GM18507 (cell line): Measurements from ENCODE around the gene LBX2.
A peak's percentile ranks its signal among the peaks of the same experiment; 100 is the strongest.
"Not testable (repeated sequence)": the region's sequence is repeated elsewhere in the genome, so short reads cannot be mapped to it uniquely, and the experiment has no call there.

ENCODE experiments used
- DNase-seq: peaks from one replicate; pipeline ENCODE4 v3.0.0; 2011; ENCODE audit warnings: low read depth; ENCODE audit not compliant: insufficient read length; ENCODE audit errors: extremely low spot score
- FAIRE-seq: peaks from 2 replicates; lab custom pipeline; 2011; peaks lifted over from hg19 to GRCh38; lab: Jason Lieb, UNC

Gene LBX2

DNA sequence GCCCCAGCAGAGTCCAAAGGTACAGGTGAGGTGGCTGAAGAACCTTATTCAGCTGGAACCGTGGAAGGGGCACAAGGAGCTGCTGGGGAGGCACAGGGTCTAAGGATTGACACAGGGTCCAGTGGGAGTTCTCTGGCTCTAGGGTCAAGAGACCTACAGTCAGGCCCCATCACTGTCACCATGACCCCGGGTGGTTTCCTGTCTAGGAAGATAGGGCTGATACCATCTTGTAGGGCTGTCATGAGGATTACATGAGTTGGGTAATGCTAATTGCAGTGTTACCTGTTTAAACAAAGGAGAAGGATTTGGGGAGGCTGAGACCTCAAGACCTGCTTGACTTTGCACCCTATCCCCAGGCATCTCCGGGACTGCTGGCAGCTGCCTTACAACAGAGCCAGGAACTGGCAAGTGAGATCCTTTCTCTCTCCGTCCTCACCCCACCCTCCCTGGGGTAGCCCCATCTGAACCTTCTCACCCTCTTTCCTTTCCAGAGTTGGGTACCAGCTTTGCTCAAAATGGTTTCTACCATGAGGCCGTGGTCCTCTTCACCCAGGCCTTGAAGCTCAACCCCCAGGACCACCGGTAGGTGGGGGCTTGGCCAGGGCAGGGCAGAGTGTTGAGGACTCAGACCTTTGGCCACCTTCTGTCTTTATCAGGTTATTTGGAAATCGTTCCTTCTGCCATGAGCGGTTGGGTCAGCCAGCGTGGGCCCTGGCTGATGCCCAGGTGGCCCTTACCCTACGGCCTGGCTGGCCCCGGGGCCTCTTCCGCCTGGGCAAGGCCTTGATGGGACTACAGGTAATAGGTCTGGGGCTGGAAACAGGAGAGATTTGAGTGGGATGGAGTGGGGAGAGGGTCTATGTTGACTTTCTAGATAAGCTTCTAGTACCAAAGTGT is 7.5 kb downstream of the LBX2 start:
- FAIRE-seq (no peak), DNase-seq (no peak)

GRCh38 chr2:74489906-74490305 is 9.5 kb downstream of the LBX2 start:
- no peak for DNase-seq
- FAIRE-seq, result no peak

DNA sequence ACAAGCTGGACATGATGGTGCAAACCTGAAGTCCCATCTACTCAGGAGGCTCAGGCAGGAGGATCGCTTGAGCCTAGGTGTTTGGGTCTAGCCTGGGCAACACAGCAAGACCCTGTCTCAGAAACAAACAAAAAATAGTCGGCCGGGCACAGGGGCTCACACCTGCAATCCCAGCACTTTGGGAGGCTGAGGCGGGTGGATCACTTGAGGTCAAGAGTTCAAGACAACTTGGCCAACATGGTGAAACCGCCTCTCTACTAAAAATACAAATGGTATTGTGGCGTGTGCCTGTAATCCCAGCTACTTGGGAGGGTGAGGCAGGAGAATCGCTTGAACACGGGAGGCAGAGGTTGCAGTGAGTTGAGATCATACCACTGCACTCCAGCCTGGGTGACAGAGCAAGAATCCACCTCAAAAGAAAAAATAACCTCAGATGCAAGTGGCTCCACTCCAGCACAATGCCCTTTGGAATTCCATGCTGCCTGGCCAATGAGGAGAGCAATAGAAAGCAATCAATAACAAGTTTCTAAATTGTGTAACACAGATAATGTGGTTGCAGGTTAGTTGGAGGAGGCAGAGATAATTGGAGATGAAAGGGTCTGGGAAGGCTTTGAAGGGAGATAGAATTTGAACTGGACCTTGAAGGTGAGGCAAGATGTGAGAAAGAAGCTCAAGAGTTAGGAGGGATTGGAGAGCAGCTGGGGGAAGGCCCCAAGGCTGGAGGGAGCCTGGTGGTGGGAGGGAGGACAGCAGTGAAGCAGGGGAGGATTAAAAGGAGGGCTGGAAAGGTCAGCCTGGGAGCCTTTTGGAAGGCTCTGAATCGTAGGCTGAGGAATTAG is 10.5 kb downstream of the LBX2 start:
- DNase-seq (no peak), FAIRE-seq (no peak)

GRCh38 chr2:74486141-74486540 is 13.3 kb downstream of the LBX2 start:
- FAIRE-seq (no peak), DNase-seq (no peak)

DNA sequence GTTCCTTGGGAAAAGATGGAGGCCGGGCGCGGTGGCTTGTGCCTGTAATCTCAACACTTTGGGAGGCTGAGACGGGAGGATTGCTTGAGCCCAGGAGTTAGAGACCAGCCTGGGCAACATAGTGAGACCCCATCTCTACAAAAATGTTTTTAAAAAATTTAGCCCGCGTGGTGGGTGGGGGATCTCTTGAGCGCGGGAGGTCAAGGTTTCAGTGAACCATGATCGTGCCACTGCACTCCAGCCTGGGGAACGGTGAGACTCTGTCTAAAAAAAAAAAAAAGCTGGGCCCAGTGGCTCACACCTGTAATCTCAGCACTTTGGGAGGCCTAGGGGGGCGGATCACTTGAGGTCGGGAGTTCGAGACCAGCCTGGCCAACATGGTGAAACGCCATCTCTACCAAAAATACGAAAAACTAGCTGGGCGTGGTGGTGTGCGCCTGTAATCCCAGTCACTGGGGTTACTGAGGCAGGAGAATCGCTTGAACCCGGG is 15.7 kb downstream of the LBX2 start:
- FAIRE-seq, DNase-seq: not testable (repeated sequence)

DNA sequence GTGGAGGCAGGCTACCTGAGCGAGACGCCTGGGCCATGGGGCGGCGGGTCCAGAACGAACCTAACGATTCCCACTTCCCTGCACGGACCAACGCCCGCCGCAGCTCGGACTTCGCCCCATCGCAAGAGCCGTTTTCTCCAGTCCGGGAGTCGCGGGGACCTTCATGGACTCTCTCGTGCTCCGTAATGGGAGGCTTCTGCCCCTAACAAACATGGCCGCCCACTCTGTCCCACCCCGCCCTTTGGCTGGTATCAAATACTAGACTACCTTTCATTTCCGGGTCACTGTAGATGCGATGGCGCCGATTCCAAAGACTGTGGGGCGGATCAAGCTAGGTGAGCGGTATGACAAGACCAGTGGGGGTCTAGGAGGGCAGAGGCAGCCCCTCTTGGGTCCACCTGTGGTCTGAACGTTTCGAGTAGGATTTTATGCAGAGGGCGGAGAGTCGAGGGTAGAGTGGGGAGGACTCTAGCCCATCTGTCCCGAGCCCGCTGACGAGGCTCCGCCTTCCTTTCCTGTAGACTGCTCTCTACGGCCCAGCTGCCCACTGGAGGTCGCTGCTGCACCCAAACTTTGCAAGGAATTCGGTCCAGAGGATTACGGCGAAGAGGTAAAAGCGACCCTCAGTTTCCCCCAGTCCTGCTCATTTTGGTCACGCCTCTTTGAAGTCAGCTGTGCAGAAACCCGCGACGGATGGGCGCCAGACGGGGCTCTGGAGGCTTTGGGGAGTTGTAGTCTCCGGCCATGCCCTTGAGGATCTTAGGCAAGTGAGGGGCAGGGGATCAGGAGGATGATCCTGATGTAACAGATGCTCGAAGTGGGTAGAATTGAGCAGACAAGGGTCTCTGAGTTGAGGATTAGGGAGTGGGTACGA is 16.4 kb downstream of the LBX2 start, which contains the start of the genes CCDC142 and TTC31:
TSS of gene CCDC142 (minus strand) at position 198 of the 874 bp plus-strand sequence. CDS start at position 37, 161 bp downstream.
TSS of gene TTC31 (plus strand) at position 281 of the 874 bp plus-strand sequence. CDS start at position 296, 15 bp downstream.
- FAIRE-seq, result peak; percentile 96
- DNase-seq, result peak; percentile 83

DNA sequence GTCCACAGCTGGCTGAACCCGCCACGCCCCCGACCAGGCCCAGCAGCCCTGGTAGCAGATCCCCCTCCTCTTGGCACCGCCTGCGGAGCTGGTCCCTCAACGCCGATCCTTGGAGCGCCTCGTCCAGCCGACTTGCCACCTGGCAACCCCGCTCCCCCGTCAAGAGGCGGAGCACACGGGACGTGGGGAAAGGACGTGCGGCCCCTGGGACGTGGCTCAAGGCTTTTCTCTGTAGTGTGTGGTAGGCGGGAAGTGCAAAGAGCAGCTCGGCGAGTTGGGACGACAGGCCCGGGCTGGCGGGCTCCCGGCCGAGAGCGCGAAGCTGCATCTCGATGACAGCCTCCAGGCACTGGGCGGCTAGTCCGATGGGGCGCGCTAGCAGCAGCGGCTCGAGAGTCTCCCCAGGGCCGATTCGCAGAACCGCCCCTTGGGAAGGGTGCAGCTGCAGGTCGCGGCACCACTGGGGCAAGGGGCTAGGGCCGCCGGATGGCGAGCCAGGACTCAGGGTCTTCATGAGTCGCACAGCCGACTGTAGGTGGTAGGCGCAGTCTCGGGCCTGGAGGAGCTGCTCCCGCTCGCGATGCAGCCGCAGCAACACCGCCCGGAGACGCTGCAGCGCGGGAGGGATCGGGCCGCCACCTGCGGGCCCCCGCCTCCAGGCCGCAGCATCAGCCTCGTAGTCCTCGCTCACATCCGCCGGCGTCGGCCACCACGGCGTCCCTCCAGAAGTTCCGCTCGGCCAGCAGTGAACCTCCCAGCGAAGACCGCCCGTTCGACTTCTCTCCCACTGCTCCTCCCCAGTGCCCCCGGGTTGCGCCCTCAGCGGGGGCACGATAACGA is 17.2 kb downstream of the LBX2 start:
- no peak for DNase-seq

GRCh38 chr2:74481431-74481830 is 18.0 kb downstream of the LBX2 start:
- FAIRE-seq (no peak), DNase-seq (no peak)

More for the DNA sequence above, 17.2 kb downstream of the LBX2 start:
- FAIRE-seq, result no peak

GRCh38 chr2:74474899-74475298 is 24.5 kb downstream of the LBX2 start:
- no peak for FAIRE-seq
- no peak for DNase-seq

DNA sequence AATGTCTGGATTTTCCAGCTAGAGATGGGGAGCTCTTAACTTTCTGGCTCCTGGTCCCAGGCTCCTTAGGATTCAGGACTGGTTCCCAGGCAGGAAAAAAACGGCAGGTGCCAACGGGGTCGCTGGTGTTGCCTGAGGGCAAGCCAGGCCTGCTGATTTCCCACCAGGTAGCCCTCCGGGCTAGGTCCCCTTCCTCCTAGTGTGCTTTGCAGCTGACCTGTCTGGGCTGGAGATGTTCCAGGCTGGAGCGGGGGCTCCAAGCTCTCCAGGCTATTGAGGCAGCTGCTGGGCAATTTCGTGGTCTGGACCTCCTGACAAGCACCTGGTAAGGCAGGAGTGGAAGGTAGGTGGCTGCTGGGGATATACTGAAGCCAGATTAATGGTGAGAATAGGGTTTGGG is 24.9 kb downstream of the LBX2 start:
- no peak for FAIRE-seq
- no peak for DNase-seq

- DNase-seq, result no peak
- FAIRE-seq, result no peak
Observed at GRCh38 chr2:74472945-74473258, 26.5 kb downstream of the LBX2 start.

DNA sequence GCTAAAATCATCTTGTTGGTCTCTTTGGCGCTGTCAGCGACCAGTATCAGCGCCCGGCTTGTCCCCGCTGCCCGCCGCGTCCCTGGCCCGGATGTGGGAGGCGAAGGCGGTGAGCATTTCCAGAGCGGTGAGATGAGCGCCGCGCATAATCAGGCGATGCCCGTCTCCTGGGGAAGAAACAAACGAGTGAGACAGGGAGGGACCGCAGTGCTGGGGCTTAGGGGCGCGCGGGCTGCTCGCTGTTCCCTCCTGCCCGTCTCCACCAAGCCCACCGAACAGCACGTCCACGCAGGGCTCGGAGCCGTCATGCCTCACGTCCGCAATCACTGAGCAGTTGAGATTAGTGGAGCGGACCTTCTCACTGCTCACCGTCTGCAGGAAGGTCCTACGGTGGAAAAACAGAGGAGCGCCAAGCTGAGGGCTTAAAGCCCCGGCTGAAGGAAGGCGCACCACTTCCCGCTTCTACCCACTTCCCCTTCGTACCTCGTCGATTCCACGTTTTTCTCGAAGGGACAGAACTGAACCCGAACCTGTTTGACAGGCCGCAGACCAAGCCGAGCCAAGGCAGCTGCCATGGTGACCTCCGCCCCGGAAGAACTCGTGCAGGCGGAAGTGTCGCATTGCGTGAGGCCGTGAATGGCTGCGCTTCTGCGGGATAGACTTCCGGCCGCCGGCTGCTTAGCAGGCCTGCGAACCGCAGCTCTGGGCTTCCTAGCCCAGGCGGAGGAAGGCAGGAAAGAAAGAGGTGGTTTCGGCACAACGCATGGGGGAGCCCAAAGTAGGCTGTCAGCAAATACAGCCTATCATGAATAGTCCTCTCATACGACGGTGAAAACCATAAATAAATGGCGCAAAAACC is 27.1 kb downstream of the LBX2 start, which contains the start of gene MRPL53:
TSS of gene MRPL53 (minus strand) at position 595 of the 859 bp plus-strand sequence. CDS start at position 575, 20 bp downstream.
- FAIRE-seq (peak; percentile 84), DNase-seq (peak; percentile 82)

DNA sequence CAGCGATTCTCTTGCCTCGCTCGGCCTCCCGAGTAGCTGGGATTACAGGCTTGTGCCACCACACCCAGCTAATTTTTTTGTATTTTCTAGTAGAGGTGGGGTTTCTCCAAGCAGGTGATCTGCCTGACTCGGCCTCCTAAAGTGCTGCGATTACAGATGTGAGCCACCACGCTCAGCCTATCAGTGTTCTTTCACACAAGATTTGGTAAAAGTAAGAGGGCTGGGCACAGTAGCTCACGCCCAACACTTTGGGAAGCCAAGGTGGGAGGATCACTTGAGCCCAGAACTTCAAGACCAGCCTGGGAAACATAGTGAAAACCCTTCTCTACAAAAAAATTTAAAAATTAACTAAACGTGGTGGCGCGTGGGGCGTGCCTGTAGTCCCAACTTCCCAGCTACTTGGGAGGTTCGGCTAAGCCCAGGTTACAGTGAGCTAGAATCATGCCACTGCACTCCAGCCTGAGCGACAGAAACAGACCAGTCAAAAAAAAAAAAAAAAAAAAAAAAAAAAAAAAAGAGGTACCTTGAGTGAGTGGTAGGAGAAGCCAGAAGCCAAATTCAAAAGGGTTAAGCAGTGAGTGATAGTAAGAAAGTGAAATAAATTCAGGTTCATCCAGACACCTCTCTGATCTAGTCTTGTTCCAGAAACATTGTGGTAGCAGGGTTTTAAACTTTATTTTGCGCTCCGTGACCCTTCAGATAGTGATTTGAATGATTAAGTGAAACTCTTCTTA is 27.9 kb downstream of the LBX2 start:
- DNase-seq (no peak), FAIRE-seq (no peak)

DNA sequence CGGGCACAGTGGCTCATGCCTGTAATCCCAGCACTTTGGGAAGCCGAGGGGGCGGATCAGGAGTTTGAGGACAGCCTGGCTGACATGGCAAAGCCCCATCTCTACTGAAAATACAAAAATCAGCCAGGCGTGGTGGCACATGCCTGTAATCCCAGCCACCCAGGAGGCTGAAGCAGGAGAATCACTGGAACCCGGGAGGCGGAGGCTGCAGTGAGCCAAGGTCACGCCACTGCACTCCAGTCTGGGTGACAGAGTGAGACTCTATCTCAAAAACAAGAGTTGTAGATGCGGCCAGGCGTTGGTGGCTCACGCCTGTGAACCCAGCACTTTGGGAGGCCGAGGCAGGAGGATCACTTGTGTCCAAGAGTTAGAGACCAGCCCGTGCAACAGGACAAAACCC is 28.7 kb downstream of the LBX2 start:
- not testable (repeated sequence) for FAIRE-seq, DNase-seq

DNA sequence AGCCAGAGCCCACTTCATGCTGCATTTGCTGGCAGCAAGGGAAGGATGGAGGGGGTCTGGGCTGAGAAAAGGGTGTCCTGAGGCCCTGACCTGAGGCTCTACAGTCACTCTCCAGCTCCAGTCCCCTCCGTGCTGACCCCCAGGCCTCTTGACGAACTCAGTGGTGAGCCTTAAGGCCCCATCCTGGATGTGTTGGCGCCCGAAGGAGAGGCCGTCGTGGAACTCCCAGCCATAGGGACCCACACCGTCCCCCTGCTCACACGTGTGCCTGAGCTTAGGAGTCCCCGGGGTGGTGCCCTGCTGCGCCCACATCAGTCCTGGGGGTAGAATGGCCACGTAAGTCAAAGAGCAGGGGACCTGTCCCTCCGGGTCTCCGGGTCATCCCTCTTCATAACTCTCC is 35.0 kb downstream of the LBX2 start:
- no peak for DNase-seq
- no peak for FAIRE-seq

GRCh38 chr2:74462786-74463105 is 36.7 kb downstream of the LBX2 start:
- no peak for DNase-seq
- no peak for FAIRE-seq
